ENCODE data around the gene HHLA2.

DNA sequence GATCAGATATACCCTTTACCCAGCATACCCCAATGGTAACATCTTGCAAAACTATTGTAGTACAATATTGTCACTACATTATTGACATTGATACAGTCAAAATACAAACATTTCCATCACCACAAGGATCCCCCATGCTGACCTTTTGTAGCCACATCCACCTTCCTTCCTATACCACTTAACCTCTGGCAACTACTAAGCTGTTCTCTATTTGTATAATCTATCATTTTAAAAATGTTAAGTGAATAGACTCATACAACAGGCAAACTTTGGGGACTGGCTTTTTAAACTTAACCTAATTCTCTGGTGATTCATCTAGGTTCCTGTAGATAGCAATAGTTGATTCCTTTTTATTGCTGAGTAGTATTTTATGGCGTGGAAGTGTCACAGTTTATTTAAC is 44.5 kb upstream of the HHLA2 start:
- TF ChIP-seq, protein P1, sequence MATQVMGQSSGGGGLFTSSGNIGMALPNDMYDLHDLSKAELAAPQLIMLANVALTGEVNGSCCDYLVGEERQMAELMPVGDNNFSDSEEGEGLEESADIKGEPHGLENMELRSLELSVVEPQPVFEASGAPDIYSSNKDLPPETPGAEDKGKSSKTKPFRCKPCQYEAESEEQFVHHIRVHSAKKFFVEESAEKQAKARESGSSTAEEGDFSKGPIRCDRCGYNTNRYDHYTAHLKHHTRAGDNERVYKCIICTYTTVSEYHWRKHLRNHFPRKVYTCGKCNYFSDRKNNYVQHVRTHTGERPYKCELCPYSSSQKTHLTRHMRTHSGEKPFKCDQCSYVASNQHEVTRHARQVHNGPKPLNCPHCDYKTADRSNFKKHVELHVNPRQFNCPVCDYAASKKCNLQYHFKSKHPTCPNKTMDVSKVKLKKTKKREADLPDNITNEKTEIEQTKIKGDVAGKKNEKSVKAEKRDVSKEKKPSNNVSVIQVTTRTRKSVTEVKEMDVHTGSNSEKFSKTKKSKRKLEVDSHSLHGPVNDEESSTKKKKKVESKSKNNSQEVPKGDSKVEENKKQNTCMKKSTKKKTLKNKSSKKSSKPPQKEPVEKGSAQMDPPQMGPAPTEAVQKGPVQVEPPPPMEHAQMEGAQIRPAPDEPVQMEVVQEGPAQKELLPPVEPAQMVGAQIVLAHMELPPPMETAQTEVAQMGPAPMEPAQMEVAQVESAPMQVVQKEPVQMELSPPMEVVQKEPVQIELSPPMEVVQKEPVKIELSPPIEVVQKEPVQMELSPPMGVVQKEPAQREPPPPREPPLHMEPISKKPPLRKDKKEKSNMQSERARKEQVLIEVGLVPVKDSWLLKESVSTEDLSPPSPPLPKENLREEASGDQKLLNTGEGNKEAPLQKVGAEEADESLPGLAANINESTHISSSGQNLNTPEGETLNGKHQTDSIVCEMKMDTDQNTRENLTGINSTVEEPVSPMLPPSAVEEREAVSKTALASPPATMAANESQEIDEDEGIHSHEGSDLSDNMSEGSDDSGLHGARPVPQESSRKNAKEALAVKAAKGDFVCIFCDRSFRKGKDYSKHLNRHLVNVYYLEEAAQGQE (IDR thresholded peaks at IDR 0.05; ENCODE audit: unreplicated experiment) = no peak
- TF ChIP-seq, protein P2, sequence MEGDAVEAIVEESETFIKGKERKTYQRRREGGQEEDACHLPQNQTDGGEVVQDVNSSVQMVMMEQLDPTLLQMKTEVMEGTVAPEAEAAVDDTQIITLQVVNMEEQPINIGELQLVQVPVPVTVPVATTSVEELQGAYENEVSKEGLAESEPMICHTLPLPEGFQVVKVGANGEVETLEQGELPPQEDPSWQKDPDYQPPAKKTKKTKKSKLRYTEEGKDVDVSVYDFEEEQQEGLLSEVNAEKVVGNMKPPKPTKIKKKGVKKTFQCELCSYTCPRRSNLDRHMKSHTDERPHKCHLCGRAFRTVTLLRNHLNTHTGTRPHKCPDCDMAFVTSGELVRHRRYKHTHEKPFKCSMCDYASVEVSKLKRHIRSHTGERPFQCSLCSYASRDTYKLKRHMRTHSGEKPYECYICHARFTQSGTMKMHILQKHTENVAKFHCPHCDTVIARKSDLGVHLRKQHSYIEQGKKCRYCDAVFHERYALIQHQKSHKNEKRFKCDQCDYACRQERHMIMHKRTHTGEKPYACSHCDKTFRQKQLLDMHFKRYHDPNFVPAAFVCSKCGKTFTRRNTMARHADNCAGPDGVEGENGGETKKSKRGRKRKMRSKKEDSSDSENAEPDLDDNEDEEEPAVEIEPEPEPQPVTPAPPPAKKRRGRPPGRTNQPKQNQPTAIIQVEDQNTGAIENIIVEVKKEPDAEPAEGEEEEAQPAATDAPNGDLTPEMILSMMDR (conservative IDR thresholded peaks at IDR 0.05; ENCODE audit: low read depth in 2 of 2) = no peak
- no peak for TF ChIP-seq CREB1 (CRISPR knock-in tag; IDR thresholded peaks at IDR 0.05; ENCODE audit: low read depth)
- TF ChIP-seq EZH2 (IDR thresholded peaks at IDR 0.05; ENCODE audit: low read depth, unreplicated experiment) = no peak
- no peak for TF ChIP-seq POLR2AphosphoS5 (IDR thresholded peaks at IDR 0.05; ENCODE audit: low read depth)
- TF ChIP-seq NANOG (IDR thresholded peaks at IDR 0.05; ENCODE audit: borderline replicate concordance) = no peak
- no peak for TF ChIP-seq EZH2phosphoT487 (IDR thresholded peaks at IDR 0.05; ENCODE audit: unreplicated experiment)
- no peak for TF ChIP-seq JUNB (IDR thresholded peaks at IDR 0.05; ENCODE audit: unreplicated experiment)
- no peak for TF ChIP-seq ETS1 (IDR thresholded peaks at IDR 0.05)
- no peak for TF ChIP-seq ZNF114 (CRISPR knock-in tag; IDR thresholded peaks at IDR 0.05)

Data from GM23338 (cell line).